ENCODE measurements around the gene PRKAG3. TPM values are rescaled to one million over a fixed set of nuclear protein-coding genes. Genes with fewer than 3 reads are reported as not detected.

Gene PRKAG3
- total RNA-seq, 1 experiment from 2014 or later = not detected

GRCh38 chr2:218829868-218830451 lies 1.6 kb downstream of the PRKAG3 start:
- CTCF ChIA-PET = no interaction called here
- intact Hi-C loops (cut with micrococcal nuclease; ENCODE audit: unreplicated experiment) = no loop called here
- H3K36me3 Mint-ChIP-seq (ENCODE audit: insufficient read depth, unreplicated experiment) = no peaks in the 10 kb centered on the region

GRCh38 chr2:218828477-218828778 lies 3.2 kb downstream of the PRKAG3 start:
- Mint-ChIP-seq H3K27ac (ENCODE audit: unreplicated experiment) (no peak overlapping the region), H3K4me1 (ENCODE audit: low read depth, unreplicated experiment) (peaks cover 19% of the 10 kb centered on the region)

More at GRCh38 chr2:218829868-218830451, 1.6 kb downstream of the PRKAG3 start:
- no peak for TF ChIP-seq CTCF (IDR thresholded peaks at IDR 0.05; ENCODE audit: unreplicated experiment)
- no TSS peak for BruUV-seq (replicated peaks)
- no peak for DNase-seq
- H3K4me1 Mint-ChIP-seq (ENCODE audit: low read depth, unreplicated experiment) = peaks cover 20% of the 10 kb centered on the region
- no peak overlapping the region for H3K4me3 Mint-ChIP-seq (ENCODE audit: low read depth, unreplicated experiment)
- H3K9me3 Mint-ChIP-seq (ENCODE audit: low read depth, unreplicated experiment) = no peaks in the 10 kb centered on the region
- H3K27ac Mint-ChIP-seq (ENCODE audit: unreplicated experiment) = no peak overlapping the region
- peaks cover 73% of the 10 kb centered on the region for H3K27me3 Mint-ChIP-seq (ENCODE audit: unreplicated experiment)

GRCh38 chr2:218827701-218828476 lies 3.7 kb downstream of the PRKAG3 start:
- H3K36me3 Mint-ChIP-seq (ENCODE audit: insufficient read depth, unreplicated experiment) = no peaks in the 10 kb centered on the region
- no peaks in the 10 kb centered on the region for H3K9me3 Mint-ChIP-seq (ENCODE audit: low read depth, unreplicated experiment)
- no peak for DNase-seq
- H3K4me3 Mint-ChIP-seq (ENCODE audit: low read depth, unreplicated experiment) = no peak overlapping the region
- CTCF ChIA-PET = interaction anchor here (0.6 kb wide), 1 partner anchor 17 kb away, joined by 3 read pairs; no protein-coding TSS in a partner anchor
- peaks cover 65% of the 10 kb centered on the region for H3K27me3 Mint-ChIP-seq (ENCODE audit: unreplicated experiment)
- BruUV-seq (replicated peaks) = no TSS peak
- no peak overlapping the region for H3K27ac Mint-ChIP-seq (ENCODE audit: unreplicated experiment)
- intact Hi-C loops (cut with micrococcal nuclease; ENCODE audit: unreplicated experiment) = no loop called here
- TF ChIP-seq CTCF (IDR thresholded peaks at IDR 0.05; ENCODE audit: unreplicated experiment) = no peak
- H3K4me1 Mint-ChIP-seq (ENCODE audit: low read depth, unreplicated experiment) = peaks cover 17% of the 10 kb centered on the region

More at GRCh38 chr2:218828477-218828778, 3.2 kb downstream of the PRKAG3 start:
- intact Hi-C loops (cut with micrococcal nuclease; ENCODE audit: unreplicated experiment) = no loop called here
- Mint-ChIP-seq H3K9me3 (ENCODE audit: low read depth, unreplicated experiment) (no peaks in the 10 kb centered on the region), H3K4me3 (ENCODE audit: low read depth, unreplicated experiment) (no peak overlapping the region), H3K36me3 (ENCODE audit: insufficient read depth, unreplicated experiment) (no peaks in the 10 kb centered on the region), H3K27me3 (ENCODE audit: unreplicated experiment) (peaks cover 70% of the 10 kb centered on the region)
- BruUV-seq (replicated peaks) = no TSS peak
- DNase-seq = no peak
- no peak for TF ChIP-seq CTCF (IDR thresholded peaks at IDR 0.05; ENCODE audit: unreplicated experiment)
- CTCF ChIA-PET = interaction anchor here (0.7 kb wide), 1 partner anchor 72 kb away, joined by 5 read pairs; no protein-coding TSS in a partner anchor

- Mint-ChIP-seq H3K4me3 (ENCODE audit: low read depth, unreplicated experiment) (no peak overlapping the region), H3K4me1 (ENCODE audit: low read depth, unreplicated experiment) (peaks cover 7% of the 10 kb centered on the region), H3K27ac (ENCODE audit: unreplicated experiment) (no peak overlapping the region), H3K27me3 (ENCODE audit: unreplicated experiment) (peaks cover 57% of the 10 kb centered on the region), H3K9me3 (ENCODE audit: low read depth, unreplicated experiment) (no peaks in the 10 kb centered on the region), H3K36me3 (ENCODE audit: insufficient read depth, unreplicated experiment) (no peaks in the 10 kb centered on the region)
- intact Hi-C loops (cut with micrococcal nuclease; ENCODE audit: unreplicated experiment) = no loop called here
- CTCF ChIA-PET = no interaction called here
- no peak for TF ChIP-seq CTCF (IDR thresholded peaks at IDR 0.05; ENCODE audit: unreplicated experiment)
- no TSS peak for BruUV-seq (replicated peaks)
- DNase-seq = no peak
These were observed 4.8 kb downstream of the PRKAG3 start for GRCh38 chr2:218826791-218827190.
